HCT116 (cell line): ENCODE data around the gene ALKBH2. TPM values are rescaled to one million over a fixed set of nuclear protein-coding genes. Genes with fewer than 3 reads are reported as not detected.

Experiments
- ATAC-seq: fragments of 200-7000 bp; cut with Tn5 transposase; 2 replicates; pipeline ENCODE4 v1.9.1; 2020; ENCODE audit warnings: mild to moderate bottlenecking, moderate library complexity
- BruUV-seq: library from RNA; stranded (reverse); fragments of 400-500 nt; replicated peaks from 2 replicates; lab custom pipeline; 2021; lab: Mats Ljungman, UMichigan
- CTCF ChIA-PET: fragments of 300-600 bp; sonication (Branson Sonifier 250); formaldehyde crosslinking; loops from one replicate; lab custom pipeline; 2021; ENCODE audit warnings: antibody characterized with exemption; lab: Charles Lee
- POLR2A ChIA-PET: fragments of 300-600, 350-600 bp; sonication (Branson Sonifier 250); formaldehyde crosslinking; loops from one replicate; lab custom pipeline; 2021; ENCODE audit warnings: antibody characterized with exemption; lab: Charles Lee
- RAD21 ChIA-PET, 2 experiments: fragments of 300-600 bp; sonication (Branson Sonifier 250); formaldehyde crosslinking; loops; one replicate each; lab custom pipeline; 2023; ENCODE audit warnings: low total read pairs in 2 of 2; ENCODE audit not compliant: uncharacterized antibody in 2 of 2, unreplicated experiment in 2 of 2, low non-redundant PET in 1 of 2; lab: Charles Lee
- DNase-seq: peaks from one replicate; pipeline ENCODE4 v3.0.0-alpha.2; 2010; ENCODE audit warnings: low read depth, low spot score
- H2AFZ ChIP-seq: fragments of 200-600 bp; shearing (Covaris generic), sonication (generic); 2 replicates; pipeline ENCODE4 v1.6.1; 2017; ENCODE audit warnings: low read depth, mixed run types, mixed read lengths, antibody characterized with exemption, low read length; ENCODE audit not compliant: poor library complexity, severe bottlenecking
- H3K27ac ChIP-seq: 2 replicates; pipeline ENCODE4 v1.5.1; 2012; ENCODE audit warnings: low read depth, low read length
- H3K27me3 ChIP-seq: fragments of 200-600 bp; sonication (generic); 2 replicates; pipeline ENCODE4 v1.6.1; 2016; ENCODE audit warnings: mixed run types, low read length, mixed read lengths; ENCODE audit not compliant: insufficient read depth
- H3K36me3 ChIP-seq, 2 experiments: fragments of 200-500 bp in 1 of 2; fragments of 200-600 bp in 1 of 2; sonication (Bioruptor generic) in 1 of 2; sonication (generic) in 1 of 2; 2 replicates each; pipeline versions ENCODE4 v1.5.1 to v1.6.1; 2014 to 2016; ENCODE audit warnings: low read length in 2 of 2, inconsistent platforms in 1 of 2, mixed read lengths in 1 of 2, mixed run types in 1 of 2; ENCODE audit not compliant: insufficient read depth in 2 of 2, control insufficient read depth in 1 of 2
- H3K4me1 ChIP-seq, 2 experiments: fragments of 200-600 bp in 1 of 2; sonication (generic) in 1 of 2; 2 replicates each; pipeline versions ENCODE4 v1.5.1 to v1.6.1; 2012 to 2017; ENCODE audit warnings: low read length in 2 of 2, inconsistent platforms in 1 of 2, mild to moderate bottlenecking in 1 of 2, mixed read lengths in 1 of 2, mixed run types in 1 of 2, moderate library complexity in 1 of 2; ENCODE audit not compliant: insufficient read depth in 2 of 2, control insufficient read depth in 1 of 2
- H3K4me2 ChIP-seq: fragments of 200-600 bp; sonication (generic); 2 replicates; pipeline ENCODE4 v1.6.1; 2017; ENCODE audit warnings: mixed run types, low read length, mixed read lengths
- H3K4me3 ChIP-seq, 2 experiments: fragments of 200-600 bp in 1 of 2; sonication (generic) in 1 of 2; replicated peaks in 1 of 2; 2 replicates each; pipeline ENCODE4 v1.5.1; 2011 to 2016; ENCODE audit warnings: low read length in 2 of 2, control low read depth in 1 of 2, low read depth in 1 of 2, mild to moderate bottlenecking in 1 of 2, mixed read lengths in 1 of 2, mixed run types in 1 of 2
- H3K79me2 ChIP-seq: fragments of 200-600 bp; sonication (generic); 2 replicates; pipeline ENCODE4 v1.6.1; 2017; ENCODE audit warnings: mild to moderate bottlenecking, mixed run types, low read length, moderate library complexity, mixed read lengths; ENCODE audit not compliant: insufficient read depth
- H3K9ac ChIP-seq: fragments of 200-600 bp; sonication (generic); 2 replicates; pipeline ENCODE4 v1.6.1; 2016; ENCODE audit warnings: low read length, mixed read lengths
- H3K9me2 ChIP-seq: fragments of 200-600 bp; sonication (generic), shearing (Covaris generic); 2 replicates; pipeline ENCODE4 v1.6.1; 2017; ENCODE audit warnings: mixed run types, mild to moderate bottlenecking, moderate library complexity; ENCODE audit not compliant: insufficient read depth
- H3K9me3 ChIP-seq, 2 experiments: fragments of 200-500 bp in 1 of 2; fragments of 200-600 bp in 1 of 2; sonication (Bioruptor generic) in 1 of 2; sonication (generic) in 1 of 2; 2 replicates each; pipeline ENCODE4 v1.6.1; 2014 to 2017; ENCODE audit warnings: low read length in 2 of 2, mixed read lengths in 2 of 2, inconsistent platforms in 1 of 2, low read depth in 1 of 2, mild to moderate bottlenecking in 1 of 2, mixed run types in 1 of 2, moderate library complexity in 1 of 2; ENCODE audit not compliant: control insufficient read depth in 1 of 2, insufficient read depth in 1 of 2
- H4K20me1 ChIP-seq: fragments of 200-600 bp; sonication (generic), shearing (Covaris generic); 2 replicates; pipeline ENCODE4 v1.6.1; 2017; ENCODE audit warnings: mixed run types, mild to moderate bottlenecking, moderate library complexity; ENCODE audit not compliant: insufficient read depth
- CEBPB ChIP-seq: IDR thresholded peaks from 2 replicates; pipeline ENCODE4 v1.6.1; 2012; ENCODE audit warnings: low read depth
- EZH2 ChIP-seq: fragments of 200-600 bp; sonication (generic); IDR thresholded peaks from 2 replicates; pipeline ENCODE4 v1.6.1; 2017; ENCODE audit warnings: antibody characterized with exemption, mixed run types
- EZH2phosphoT487 ChIP-seq: fragments of 200-600 bp; IDR thresholded peaks from 2 replicates; pipeline ENCODE4 v1.6.1; 2018; ENCODE audit warnings: antibody characterized with exemption, borderline replicate concordance
- FOSL1 ChIP-seq: IDR thresholded peaks from 2 replicates; pipeline ENCODE4 v1.6.1; 2012; ENCODE audit warnings: low read depth
- MAX ChIP-seq: IDR thresholded peaks from 2 replicates; pipeline ENCODE4 v1.6.1; 2012
- POLR2A ChIP-seq: IDR thresholded peaks from 2 replicates; pipeline ENCODE4 v1.7.0; 2011; ENCODE audit warnings: borderline replicate concordance; ENCODE audit not compliant: insufficient read depth, insufficient read length; ENCODE audit errors: extremely low read depth
- RAD21 ChIP-seq: IDR thresholded peaks from 2 replicates; pipeline ENCODE4 v1.6.1; 2012; ENCODE audit warnings: low read depth, mild to moderate bottlenecking
- SRF ChIP-seq: IDR thresholded peaks from 2 replicates; pipeline ENCODE4 v1.6.1; 2012; ENCODE audit warnings: low read depth
- intact Hi-C: fragments of 100-400 bp; cut with micrococcal nuclease; formaldehyde crosslinking; loops from 2 replicates; pipeline ENCODE4 v1.10.0; 2022
- total RNA-seq: library from RNA; stranded (reverse); gene quantifications from one replicate; pipeline ENCODE4 v1.2.1, GENCODE V29; 2021; ENCODE audit not compliant: unreplicated experiment

Gene ALKBH2
- total RNA-seq, 1 experiment from 2014 or later, result 35.8 TPM

GRCh38 chr12:109131154-109132050 lies 38.1 kb upstream of the ALKBH2 start:
- no TSS peak for BruUV-seq
- no peaks in the 10 kb centered on the region for H3K9me2 ChIP-seq
- H3K27ac ChIP-seq, result no peak overlapping the region
- ChIA-PET POLR2A (no interaction called here), RAD21 (no interaction called here), CTCF (interaction anchor here (0.6 to 1.0 kb wide), 2 partner anchors 20 to 262 kb away, joined by 3 to 5 read pairs; no protein-coding TSS in a partner anchor)
- no peak overlapping the region for H3K4me3 ChIP-seq
- no peak overlapping the region for H3K9ac ChIP-seq
- H3K36me3 ChIP-seq, result no peaks in the 10 kb centered on the region
- peak overlapping the region; percentile 68 for H2AFZ ChIP-seq
- H3K4me2 ChIP-seq, result peak overlapping the region; percentile 67
- TF ChIP-seq MAX (peak; percentile 27; the same call in 1 of the 2 replicates), POLR2A (no peak), SRF (no peak), EZH2phosphoT487 (no peak), RAD21 (no peak), FOSL1 (no peak), CEBPB (no peak), EZH2 (no peak)
- H3K79me2 ChIP-seq, result no peaks in the 10 kb centered on the region
- no peaks in the 10 kb centered on the region for H3K27me3 ChIP-seq
- ATAC-seq (peak; percentile 88), DNase-seq (peak; percentile 10)
- H4K20me1 ChIP-seq, result no peaks in the 10 kb centered on the region
- peaks cover 5 to 12% of the 10 kb centered on the region in 2 experiments; a peak in 3 of 4 replicates for H3K4me1 ChIP-seq
- intact Hi-C loops, result no loop called here
- no peaks in the 10 kb centered on the region for H3K9me3 ChIP-seq
